ENCODE measurements around the gene VPS72. TPM values are rescaled to one million over a fixed set of nuclear protein-coding genes. Genes with fewer than 3 reads are reported as not detected.
"Not testable (repeated sequence)": the region's sequence is repeated elsewhere in the genome, so short reads cannot be mapped to it uniquely, and the experiment has no call there.

The VPS72 gene
- total RNA-seq, 2 donors from 2014 or later = 23.4 to 32.1 TPM

- Histone ChIP-seq H3K27me3 (no peaks in the 10 kb centered on the region), H3K4me1 (peaks cover 0 to 45% of the 10 kb centered on the region in 2 donors), H3K27ac (peak within 1 kb of the TSS; percentile 94), H3K4me3 (peak within 1 kb of the TSS; percentile 87), H3K9me3 (no peaks in the 10 kb centered on the region), H3K36me3 (peaks cover 14% of the 10 kb centered on the region)
- peak; percentile 100 for DNase-seq (ENCODE audit: low spot score)
- TF ChIP-seq, protein P1, sequence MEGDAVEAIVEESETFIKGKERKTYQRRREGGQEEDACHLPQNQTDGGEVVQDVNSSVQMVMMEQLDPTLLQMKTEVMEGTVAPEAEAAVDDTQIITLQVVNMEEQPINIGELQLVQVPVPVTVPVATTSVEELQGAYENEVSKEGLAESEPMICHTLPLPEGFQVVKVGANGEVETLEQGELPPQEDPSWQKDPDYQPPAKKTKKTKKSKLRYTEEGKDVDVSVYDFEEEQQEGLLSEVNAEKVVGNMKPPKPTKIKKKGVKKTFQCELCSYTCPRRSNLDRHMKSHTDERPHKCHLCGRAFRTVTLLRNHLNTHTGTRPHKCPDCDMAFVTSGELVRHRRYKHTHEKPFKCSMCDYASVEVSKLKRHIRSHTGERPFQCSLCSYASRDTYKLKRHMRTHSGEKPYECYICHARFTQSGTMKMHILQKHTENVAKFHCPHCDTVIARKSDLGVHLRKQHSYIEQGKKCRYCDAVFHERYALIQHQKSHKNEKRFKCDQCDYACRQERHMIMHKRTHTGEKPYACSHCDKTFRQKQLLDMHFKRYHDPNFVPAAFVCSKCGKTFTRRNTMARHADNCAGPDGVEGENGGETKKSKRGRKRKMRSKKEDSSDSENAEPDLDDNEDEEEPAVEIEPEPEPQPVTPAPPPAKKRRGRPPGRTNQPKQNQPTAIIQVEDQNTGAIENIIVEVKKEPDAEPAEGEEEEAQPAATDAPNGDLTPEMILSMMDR (IDR thresholded peaks at IDR 0.05) = no peak
Observed at GRCh38 chr1:151198254-151199127, 8.5 kb upstream of the VPS72 start, which contains the start of gene PIP5K1A. Gene PIP5K1A, plus strand, starts transcription at chr1:151198552. Its CDS starts 445 bp downstream, at chr1:151198997.

GRCh38 chr1:151197863-151198253, 7.9 kb upstream of the VPS72 start:
- Histone ChIP-seq H3K4me1 (peaks cover 0 to 43% of the 10 kb centered on the region in 2 donors), H3K27me3 (no peaks in the 10 kb centered on the region), H3K36me3 (peaks cover 8% of the 10 kb centered on the region), H3K4me3 (peak overlapping the region; percentile 87), H3K27ac (peak overlapping the region; percentile 94), H3K9me3 (no peaks in the 10 kb centered on the region)
- no peak for DNase-seq (ENCODE audit: low spot score)
- TF ChIP-seq, protein P1 (IDR thresholded peaks at IDR 0.05) = no peak

DNA sequence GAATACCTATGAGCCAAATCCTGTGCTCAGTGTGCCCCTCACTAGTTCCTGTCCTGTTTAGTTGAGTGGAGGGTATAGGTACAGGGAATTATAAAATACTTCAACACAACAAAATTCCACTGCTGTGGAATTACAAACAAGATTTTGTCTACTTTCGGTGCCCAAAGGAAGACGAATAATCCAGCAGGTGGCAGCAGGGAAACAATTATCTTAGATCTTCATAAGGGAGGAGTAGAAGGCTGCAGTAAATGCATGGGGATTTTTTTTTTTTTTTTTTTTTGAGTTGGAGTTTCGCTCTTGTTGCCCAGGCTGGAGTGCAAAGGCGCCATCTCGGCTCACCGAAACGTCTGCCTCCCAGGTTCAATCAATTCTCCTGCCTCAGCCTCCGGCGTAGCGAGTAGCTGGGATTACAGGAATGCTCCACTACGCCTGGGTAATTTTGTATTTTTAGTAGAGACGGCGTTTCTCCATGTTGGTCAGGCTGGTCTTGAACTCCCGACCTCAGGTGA, 6.3 kb upstream of the VPS72 start:
- Histone ChIP-seq H3K27ac (peak overlapping the region; percentile 39 to 53), H3K36me3 (no peaks in the 10 kb centered on the region), H3K27me3 (no peaks in the 10 kb centered on the region), H3K4me3 (no peak overlapping the region), H3K4me1 (peaks cover 0 to 27% of the 10 kb centered on the region in 2 donors), H3K9me3 (no peaks in the 10 kb centered on the region)
- TF ChIP-seq, protein P1 (IDR thresholded peaks at IDR 0.05) = peak; percentile 42 to 66
- DNase-seq (ENCODE audit: low spot score) = no peak

GRCh38 chr1:151194894-151195594, 5.0 kb upstream of the VPS72 start:
- H3K4me1 ChIP-seq = peaks cover 0 to 14% of the 10 kb centered on the region in 2 donors
- H3K36me3 ChIP-seq, H3K27me3 ChIP-seq, H3K4me3 ChIP-seq, H3K9me3 ChIP-seq: not testable (repeated sequence)
- H3K27ac ChIP-seq = peak overlapping the region in 1 of 2 donors; percentile 33
- DNase-seq (ENCODE audit: low spot score) = peak; percentile 72

DNA sequence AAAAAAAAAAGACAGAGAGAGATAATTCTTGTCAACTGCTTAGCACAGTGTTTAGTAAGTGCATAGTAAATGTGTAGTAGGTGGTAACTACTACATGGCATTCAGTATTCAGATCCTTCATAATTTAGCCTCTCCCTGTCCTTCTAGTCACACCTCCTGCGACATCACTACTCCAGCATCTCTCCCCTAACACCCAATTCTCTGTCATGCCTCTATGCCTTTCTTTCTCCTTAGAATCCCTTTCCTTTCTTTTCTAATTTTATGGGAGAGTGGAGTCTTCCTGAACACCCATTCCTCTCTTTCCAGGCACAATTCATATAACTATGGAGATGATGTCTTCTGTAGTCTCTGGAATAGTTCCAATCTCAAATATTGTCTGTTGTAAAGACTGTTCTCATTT, 3.9 kb upstream of the VPS72 start:
- Histone ChIP-seq H3K9me3 (no peaks in the 10 kb centered on the region), H3K4me1 (peaks cover 0 to 12% of the 10 kb centered on the region in 2 donors), H3K27ac (no peak overlapping the region), H3K27me3 (no peaks in the 10 kb centered on the region), H3K4me3 (no peak overlapping the region), H3K36me3 (no peaks in the 10 kb centered on the region)
- TF ChIP-seq, protein P1 (IDR thresholded peaks at IDR 0.05) = no peak
- DNase-seq (ENCODE audit: low spot score) = no peak

- no peak for DNase-seq (ENCODE audit: low spot score)
- no peaks in the 10 kb centered on the region for H3K9me3 ChIP-seq
- H3K27ac ChIP-seq = no peak overlapping the region
- H3K4me3 ChIP-seq = no peak overlapping the region
- peaks cover 0 to 18% of the 10 kb centered on the region in 2 donors for H3K4me1 ChIP-seq
- no peaks in the 10 kb centered on the region for H3K27me3 ChIP-seq
- no peaks in the 10 kb centered on the region for H3K36me3 ChIP-seq
- TF ChIP-seq, protein P1 (IDR thresholded peaks at IDR 0.05) = no peak
Observed at GRCh38 chr1:151193304-151193703, 3.3 kb upstream of the VPS72 start.

Measured in right atrium auricular region (tissue), 2 donors.